CD4-positive, alpha-beta memory T cell (primary cell): ENCODE measurements around the gene CNR2. TPM values are rescaled to one million over a fixed set of nuclear protein-coding genes. Genes with fewer than 3 reads are reported as not detected.
"Not testable (repeated sequence)": the region's sequence is repeated elsewhere in the genome, so short reads cannot be mapped to it uniquely, and the experiment has no call there.

ENCODE experiments used
- CTCF ChIA-PET: fragments of 350-600 bp; sonication (Branson Sonifier 250); formaldehyde crosslinking; loops from one replicate; lab custom pipeline; 2021; ENCODE audit warnings: inconsistent platforms; ENCODE audit not compliant: partially characterized antibody; lab: Charles Lee
- POLR2A ChIA-PET: fragments of 350-600 bp; sonication (Branson Sonifier 250); formaldehyde crosslinking; loops from one replicate; lab custom pipeline; 2021; ENCODE audit not compliant: partially characterized antibody; lab: Charles Lee
- DNase-seq, 5 donors: peaks; one replicate each; pipeline versions ENCODE4 v3.0.0 to v3.0.0-alpha.2; 2020 to 2022; ENCODE audit warnings: mixed read lengths in 1 of 5
- H3K27ac ChIP-seq: one replicate; pipeline ENCODE4 v1.7.0; 2013; ENCODE audit warnings: low read depth, low read length
- H3K27me3 ChIP-seq: 2 replicates; pipeline ENCODE4 v1.7.0; 2013; ENCODE audit warnings: mild to moderate bottlenecking, low read length, moderate library complexity; ENCODE audit not compliant: insufficient read depth
- H3K36me3 ChIP-seq: 2 replicates; pipeline ENCODE4 v1.7.0; 2013; ENCODE audit warnings: mild to moderate bottlenecking, low read length, moderate library complexity; ENCODE audit not compliant: insufficient read depth
- H3K4me1 ChIP-seq: 2 replicates; pipeline ENCODE4 v1.7.0; 2013; ENCODE audit warnings: mild to moderate bottlenecking, low read length, moderate library complexity; ENCODE audit not compliant: insufficient read depth
- H3K4me3 ChIP-seq, 2 donors: one replicate each; pipeline ENCODE4 v1.7.0; 2013; ENCODE audit warnings: low read length in 2 of 2, mild to moderate bottlenecking in 1 of 2
- H3K9me3 ChIP-seq, 2 donors: one replicate each; pipeline ENCODE4 v1.7.0; 2013; ENCODE audit warnings: low read length in 2 of 2, control low read depth in 1 of 2; ENCODE audit not compliant: control insufficient read depth in 1 of 2
- H3K27ac Mint-ChIP-seq, 7 donors: one replicate each; pipeline ENCODE4 v1.8.0; 2020 to 2021; ENCODE audit warnings: mixed read lengths in 7 of 7, mild to moderate bottlenecking in 6 of 7, inconsistent platforms in 3 of 7, moderate library complexity in 3 of 7
- H3K27me3 Mint-ChIP-seq, 2 donors: one replicate each; pipeline ENCODE4 v1.8.0; 2020 to 2021; ENCODE audit warnings: mixed read lengths in 2 of 2
- H3K36me3 Mint-ChIP-seq, 2 donors: one replicate each; pipeline ENCODE4 v1.8.0; 2020 to 2021; ENCODE audit warnings: mixed read lengths in 2 of 2, inconsistent platforms in 1 of 2, mild to moderate bottlenecking in 1 of 2
- H3K4me1 Mint-ChIP-seq, 4 donors: one replicate each; pipeline ENCODE4 v1.8.0; 2020 to 2021; ENCODE audit warnings: mixed read lengths in 4 of 4, mild to moderate bottlenecking in 1 of 4
- H3K4me3 Mint-ChIP-seq, 8 donors: one replicate each; pipeline ENCODE4 v1.8.0; 2020 to 2021; ENCODE audit warnings: mixed read lengths in 8 of 8, mild to moderate bottlenecking in 7 of 8, moderate library complexity in 6 of 8, inconsistent platforms in 3 of 8
- H3K9me3 Mint-ChIP-seq, 8 donors: one replicate each; pipeline ENCODE4 v1.8.0; 2020 to 2021; ENCODE audit warnings: mixed read lengths in 8 of 8, mild to moderate bottlenecking in 5 of 8, inconsistent platforms in 3 of 8, moderate library complexity in 1 of 8
- intact Hi-C: fragments of 100-400 bp; cut with micrococcal nuclease; formaldehyde crosslinking; loops from one replicate; pipeline ENCODE4 v1.15.1; 2023
- polyA plus RNA-seq, 2 donors: library from polyadenylated mRNA; unstranded; fragments of 300-500 nt; fragmentation: Illumina TruSeq; gene quantifications; one replicate each; pipeline ENCODE4 v1.2.3, GENCODE V29; 2021
- total RNA-seq, 2 experiments: library from RNA; stranded (reverse); gene quantifications; one replicate each; pipeline ENCODE4 v1.2.3, GENCODE V29; 2021

Gene CNR2
- total RNA-seq (not detected), polyA plus RNA-seq (under 1 TPM in 1 of 2 donors, not detected in 1; 0.36 TPM)

GRCh38 chr1:23913212-23913880, at the start of gene CNR2:
TSS of gene CNR2 (minus strand) at chr1:23913362. CDS start at chr1:23875617, 37,745 bp downstream.
- intact Hi-C loops, result no loop called here
- H3K27ac Mint-ChIP-seq, result peak within 1 kb of the TSS in 4 of 7 donors; percentile 35 to 74 (median 68)
- peak within 1 kb of the TSS in 3 of 8 donors; percentile 10 to 37 (median 17) for H3K4me3 Mint-ChIP-seq
- Histone ChIP-seq H3K9me3 (no peaks in the 10 kb centered on the region), H3K4me1 (peaks cover 28% of the 10 kb centered on the region), H3K4me3 (no peak within 1 kb of the TSS), H3K27ac (no peak within 1 kb of the TSS), H3K27me3 (no peaks in the 10 kb centered on the region), H3K36me3 (no peaks in the 10 kb centered on the region)
- H3K9me3 Mint-ChIP-seq, result no peaks in the 10 kb centered on the region
- ChIA-PET CTCF (interaction anchor here (1.1 kb wide), 1 partner anchor 62 kb away, joined by 3 read pairs; no protein-coding TSS in a partner anchor), POLR2A (interaction anchor here (1.0 kb wide), 1 partner anchor 141 kb away, joined by 3 read pairs; no protein-coding TSS in a partner anchor)
- peaks cover 8 to 11% of the 10 kb centered on the region in 2 donors for H3K27me3 Mint-ChIP-seq
- no peaks in the 10 kb centered on the region for H3K36me3 Mint-ChIP-seq
- DNase-seq, result no peak
- H3K4me1 Mint-ChIP-seq, result peaks cover 18 to 40% (median 27%) of the 10 kb centered on the region in 4 donors

GRCh38 chr1:23960291-23961020, 47.3 kb upstream of the CNR2 start:
- DNase-seq, result no peak
- Mint-ChIP-seq H3K27me3 (no peaks in the 10 kb centered on the region), H3K36me3 (peaks cover 11 to 56% of the 10 kb centered on the region in 2 donors), H3K4me3 (peak overlapping the region; percentile 99 to 100 (median 100)), H3K27ac (peak overlapping the region; percentile 98 to 100 (median 100)), H3K9me3 (peaks cover 0 to 3% (median 0%) of the 10 kb centered on the region in 8 donors), H3K4me1 (peaks cover 28 to 78% (median 52%) of the 10 kb centered on the region in 4 donors)
- Histone ChIP-seq H3K9me3 (no peaks in the 10 kb centered on the region), H3K4me1 (peaks cover 47% of the 10 kb centered on the region), H3K27ac (peak overlapping the region; percentile 95), H3K36me3 (peaks cover 14% of the 10 kb centered on the region), H3K4me3 (peak overlapping the region; percentile 96 to 99), H3K27me3 (no peaks in the 10 kb centered on the region)
- POLR2A ChIA-PET, result interaction anchor here (0.7 to 3.2 kb wide), 13 partner anchors 8 to 159 kb away, joined by 3 to 80 read pairs (median 4); partner anchors contain the start of gene SRSF10
- CTCF ChIA-PET, result interaction anchor here (1.3 to 1.9 kb wide), 3 partner anchors 20 to 190 kb away, joined by 3 to 5 read pairs (median 5); partner anchors contain the start of gene SRSF10
- intact Hi-C loops, result no loop called here

DNA sequence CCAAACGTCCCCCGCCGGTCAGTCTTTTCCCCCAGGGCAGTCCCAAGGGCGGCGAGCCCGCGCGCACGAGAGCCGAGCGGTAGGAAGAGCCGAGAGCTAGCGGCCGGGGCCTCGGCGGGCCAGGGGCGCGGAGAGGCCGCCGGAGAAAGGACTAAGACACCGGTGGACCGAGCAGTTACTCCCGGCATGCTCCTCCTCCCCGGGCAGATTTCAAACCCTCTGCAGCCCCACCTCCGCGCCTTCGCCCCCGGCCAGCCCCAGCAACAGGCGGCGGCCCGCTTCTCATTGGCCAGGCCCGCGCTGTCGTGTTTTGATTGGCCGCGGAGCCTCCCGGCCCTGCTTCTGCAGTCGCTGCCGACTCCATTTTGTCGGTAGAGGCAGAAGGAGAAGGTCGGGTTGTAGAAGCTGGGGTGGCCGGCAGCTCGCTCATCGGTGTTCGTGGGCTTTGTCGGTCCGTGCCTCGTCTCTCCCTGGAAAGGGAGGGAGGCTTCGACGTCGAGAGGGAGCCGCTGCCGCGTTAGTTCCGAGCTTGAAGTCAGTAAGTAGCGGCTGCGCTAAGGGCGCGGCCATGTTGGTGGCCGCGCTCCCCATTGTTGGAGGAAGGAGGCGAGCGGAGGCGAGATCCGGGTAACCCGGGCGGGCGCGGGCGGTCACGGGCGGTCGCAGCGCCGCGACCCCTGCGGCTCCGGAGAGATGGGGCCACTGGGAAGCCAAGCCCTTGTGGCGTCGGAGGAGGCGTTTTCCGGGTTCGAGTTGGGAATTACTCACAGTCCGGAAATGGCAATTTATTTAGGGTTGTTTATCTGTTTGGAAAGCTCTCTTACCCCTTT, 46.5 kb upstream of the CNR2 start, which contains the start of gene PNRC2:
Gene PNRC2, plus strand, starts transcription at position 368 of the 830 bp plus-strand sequence. CDS start 1,630 bp downstream, outside the sequence.
- peak; percentile 95 to 97 (median 96) for DNase-seq
- Mint-ChIP-seq H3K4me1 (peaks cover 26 to 76% (median 51%) of the 10 kb centered on the region in 4 donors), H3K27ac (peak within 1 kb of the TSS; percentile 98 to 100 (median 100)), H3K27me3 (no peaks in the 10 kb centered on the region), H3K4me3 (peak within 1 kb of the TSS; percentile 99 to 100 (median 100)), H3K9me3 (peaks cover 0 to 3% (median 0%) of the 10 kb centered on the region in 8 donors), H3K36me3 (peaks cover 11 to 48% of the 10 kb centered on the region in 2 donors)
- CTCF ChIA-PET, result interaction anchor here (1.3 to 1.9 kb wide), 3 partner anchors 20 to 190 kb away, joined by 3 to 5 read pairs (median 5); partner anchors contain the start of gene SRSF10
- Histone ChIP-seq H3K27me3 (no peaks in the 10 kb centered on the region), H3K4me3 (peak within 1 kb of the TSS; percentile 96 to 99), H3K9me3 (no peaks in the 10 kb centered on the region), H3K36me3 (peaks cover 11% of the 10 kb centered on the region), H3K4me1 (peaks cover 45% of the 10 kb centered on the region), H3K27ac (peak within 1 kb of the TSS; percentile 95)
- intact Hi-C loops, result loop anchor here (1.0 to 10.0 kb wide), 6 partner anchors 21 to 786 kb away; partner anchors contain the start of genes CLIC4, FUCA1, GALE and PITHD1
- POLR2A ChIA-PET, result interaction anchor here (0.7 to 3.2 kb wide), 19 partner anchors 9 to 453 kb away, joined by 3 to 80 read pairs (median 4); partner anchors contain the start of genes HMGCL, PITHD1, RPL11 and SRSF10

DNA sequence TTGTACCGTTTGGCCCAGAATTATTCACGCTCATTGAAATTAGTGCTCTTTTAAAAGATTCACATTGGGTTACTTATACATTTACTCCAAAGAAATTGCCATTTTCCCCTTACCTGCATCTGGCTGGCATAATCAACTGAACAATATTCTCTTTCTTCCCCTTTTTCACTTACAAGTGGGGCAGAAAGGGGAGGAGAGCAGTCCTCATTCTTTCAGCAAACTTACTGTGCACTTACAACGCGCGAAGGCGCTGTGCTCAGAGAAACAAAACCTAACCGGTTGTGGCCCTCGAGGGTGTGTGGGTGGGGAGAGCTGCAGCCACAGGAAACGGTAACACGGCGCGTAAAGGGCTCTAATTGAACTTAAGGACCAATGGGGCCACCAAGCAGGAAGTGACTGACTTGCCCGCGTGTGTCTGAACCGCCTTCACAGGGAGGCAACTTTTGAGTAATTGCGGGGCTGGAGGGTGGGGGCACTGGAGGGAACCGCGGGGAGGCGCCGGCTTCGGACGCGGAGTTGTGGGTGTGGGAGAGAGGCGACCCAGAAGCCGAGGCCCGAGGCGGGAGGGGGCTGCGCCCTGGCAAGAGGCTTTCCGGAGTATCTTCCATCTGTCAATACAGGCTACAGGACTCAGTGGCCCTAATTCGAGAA, 45.8 kb upstream of the CNR2 start:
- intact Hi-C loops, result loop anchor here (1.0 to 10.0 kb wide), 6 partner anchors 21 to 786 kb away; partner anchors contain the start of genes CLIC4, FUCA1, GALE and PITHD1
- Mint-ChIP-seq H3K27me3 (no peaks in the 10 kb centered on the region), H3K4me3 (peak overlapping the region; percentile 99 to 100 (median 100))

DNA sequence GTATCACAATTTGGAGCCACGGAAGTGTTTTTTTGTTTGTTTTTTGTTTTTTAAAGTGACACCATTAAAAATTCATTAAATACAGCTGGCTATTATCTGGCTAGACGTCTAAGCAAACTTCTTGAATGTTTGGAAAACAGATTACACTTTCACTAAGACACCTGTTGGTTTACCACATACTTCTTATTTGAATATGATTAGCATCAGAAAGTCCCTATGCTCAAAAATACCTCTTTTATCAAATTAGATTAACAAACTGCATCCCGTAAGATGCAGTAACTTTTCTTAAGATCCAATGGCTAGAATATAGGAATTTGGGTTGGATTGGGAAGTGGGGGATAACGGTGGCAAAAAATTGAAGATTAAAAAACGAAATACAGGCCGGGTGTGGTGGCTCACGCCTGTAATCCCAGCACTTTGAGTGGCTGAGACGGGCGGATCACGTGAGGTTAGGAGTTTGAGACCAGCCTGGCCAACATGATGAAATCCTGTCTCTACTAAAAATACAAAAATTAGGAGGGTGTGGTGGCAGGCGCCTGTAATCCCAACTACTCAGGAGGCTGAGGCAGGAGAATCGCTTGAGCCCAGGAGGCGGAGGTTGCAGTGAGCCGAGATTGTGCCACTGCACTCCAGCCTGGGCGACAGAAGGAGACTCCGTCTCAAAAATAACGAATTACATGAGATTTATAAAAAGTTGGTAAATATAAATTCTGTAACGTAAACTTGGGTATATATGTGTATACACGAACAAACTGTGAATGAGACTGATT, 45.1 kb upstream of the CNR2 start:
- intact Hi-C loops, result loop anchor here (5.0 to 10.0 kb wide), 2 partner anchors 91 to 153 kb away; partner anchors contain the start of genes FUCA1 and GALE
- peaks cover 11 to 35% of the 10 kb centered on the region in 2 donors for H3K36me3 Mint-ChIP-seq
- H3K27ac Mint-ChIP-seq, result peak overlapping the region; percentile 98 to 100 (median 100)
- not testable (repeated sequence) for H3K27me3 ChIP-seq, H3K9me3 ChIP-seq, DNase-seq, H3K27me3 Mint-ChIP-seq, H3K9me3 Mint-ChIP-seq, H3K36me3 ChIP-seq
- Histone ChIP-seq H3K27ac (peak overlapping the region; percentile 95), H3K4me3 (peak overlapping the region; percentile 66 to 99), H3K4me1 (peaks cover 34% of the 10 kb centered on the region)
- ChIA-PET POLR2A (interaction anchor here (0.8 to 3.2 kb wide), 7 partner anchors 10 to 181 kb away, joined by 3 to 80 read pairs (median 4); partner anchors contain the start of genes HMGCL, PITHD1 and SRSF10), CTCF (interaction anchor here (0.9 to 1.3 kb wide), 2 partner anchors 9 to 69 kb away, joined by 3 read pairs; no protein-coding TSS in a partner anchor)
- H3K4me1 Mint-ChIP-seq, result peaks cover 24 to 63% (median 46%) of the 10 kb centered on the region in 4 donors
- peak overlapping the region; percentile 99 to 100 (median 100) for H3K4me3 Mint-ChIP-seq

More for the DNA sequence above, 45.8 kb upstream of the CNR2 start:
- Histone ChIP-seq H3K4me3 (peak overlapping the region; percentile 66 to 99), H3K9me3 (no peaks in the 10 kb centered on the region), H3K36me3 (peaks cover 4% of the 10 kb centered on the region), H3K4me1 (peaks cover 39% of the 10 kb centered on the region), H3K27me3 (no peaks in the 10 kb centered on the region), H3K27ac (peak overlapping the region; percentile 95)
- Mint-ChIP-seq H3K9me3 (peaks cover 0 to 3% (median 0%) of the 10 kb centered on the region in 8 donors), H3K36me3 (peaks cover 11 to 41% of the 10 kb centered on the region in 2 donors), H3K27ac (peak overlapping the region; percentile 98 to 100 (median 100)), H3K4me1 (peaks cover 25 to 69% (median 48%) of the 10 kb centered on the region in 4 donors)
- POLR2A ChIA-PET, result interaction anchor here (0.7 to 3.2 kb wide), 12 partner anchors 9 to 454 kb away, joined by 3 to 80 read pairs (median 4); partner anchors contain the start of genes HMGCL, PITHD1, RPL11 and SRSF10
- CTCF ChIA-PET, result interaction anchor here (1.3 kb wide), 1 partner anchor 68 kb away, joined by 5 read pairs; no protein-coding TSS in a partner anchor
- peak; percentile 90 to 97 (median 94) for DNase-seq
